ENCODE measurements around the gene FAM120B.

DNA sequence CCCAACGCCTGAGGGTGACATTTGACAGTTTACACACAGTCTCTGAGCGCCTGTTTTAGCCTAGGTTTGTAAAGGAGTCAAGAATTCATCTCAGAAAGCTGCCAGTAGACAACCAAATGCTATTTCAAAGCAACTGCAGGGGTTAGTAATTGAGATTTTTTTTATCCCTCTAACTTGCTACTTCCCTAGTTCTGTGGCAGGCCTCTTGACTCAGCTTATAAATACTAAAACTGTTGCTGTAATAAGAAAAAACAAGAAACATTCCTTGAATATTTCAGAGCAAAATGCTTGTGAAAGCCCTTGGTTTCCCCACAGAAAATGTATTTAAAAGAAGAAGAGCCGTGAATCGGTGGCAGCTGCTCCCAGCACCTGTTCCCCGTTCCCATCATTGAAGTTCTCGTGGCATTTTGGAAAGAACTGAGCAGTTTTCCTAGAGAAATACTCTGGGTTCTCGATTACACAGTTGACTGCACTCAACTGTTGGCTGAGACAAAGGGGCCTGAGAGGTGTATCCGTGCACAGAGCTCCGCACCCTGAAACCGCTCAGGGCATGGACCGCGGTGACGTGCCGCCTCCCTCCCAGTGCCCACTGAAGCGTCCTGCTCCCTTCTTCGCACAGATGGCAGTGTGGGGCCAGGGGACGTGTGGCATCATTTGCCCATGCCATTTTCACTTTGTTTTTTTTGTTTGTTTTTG, 36.6 kb upstream of the FAM120B start:
- TF ChIP-seq, protein P1, sequence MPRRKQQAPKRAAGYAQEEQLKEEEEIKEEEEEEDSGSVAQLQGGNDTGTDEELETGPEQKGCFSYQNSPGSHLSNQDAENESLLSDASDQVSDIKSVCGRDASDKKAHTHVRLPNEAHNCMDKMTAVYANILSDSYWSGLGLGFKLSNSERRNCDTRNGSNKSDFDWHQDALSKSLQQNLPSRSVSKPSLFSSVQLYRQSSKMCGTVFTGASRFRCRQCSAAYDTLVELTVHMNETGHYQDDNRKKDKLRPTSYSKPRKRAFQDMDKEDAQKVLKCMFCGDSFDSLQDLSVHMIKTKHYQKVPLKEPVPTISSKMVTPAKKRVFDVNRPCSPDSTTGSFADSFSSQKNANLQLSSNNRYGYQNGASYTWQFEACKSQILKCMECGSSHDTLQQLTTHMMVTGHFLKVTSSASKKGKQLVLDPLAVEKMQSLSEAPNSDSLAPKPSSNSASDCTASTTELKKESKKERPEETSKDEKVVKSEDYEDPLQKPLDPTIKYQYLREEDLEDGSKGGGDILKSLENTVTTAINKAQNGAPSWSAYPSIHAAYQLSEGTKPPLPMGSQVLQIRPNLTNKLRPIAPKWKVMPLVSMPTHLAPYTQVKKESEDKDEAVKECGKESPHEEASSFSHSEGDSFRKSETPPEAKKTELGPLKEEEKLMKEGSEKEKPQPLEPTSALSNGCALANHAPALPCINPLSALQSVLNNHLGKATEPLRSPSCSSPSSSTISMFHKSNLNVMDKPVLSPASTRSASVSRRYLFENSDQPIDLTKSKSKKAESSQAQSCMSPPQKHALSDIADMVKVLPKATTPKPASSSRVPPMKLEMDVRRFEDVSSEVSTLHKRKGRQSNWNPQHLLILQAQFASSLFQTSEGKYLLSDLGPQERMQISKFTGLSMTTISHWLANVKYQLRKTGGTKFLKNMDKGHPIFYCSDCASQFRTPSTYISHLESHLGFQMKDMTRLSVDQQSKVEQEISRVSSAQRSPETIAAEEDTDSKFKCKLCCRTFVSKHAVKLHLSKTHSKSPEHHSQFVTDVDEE (CRISPR knock-in tag; IDR thresholded peaks at IDR 0.05): no peak
- TF ChIP-seq ISL1 (CRISPR knock-in tag; IDR thresholded peaks at IDR 0.05) (no peak), PATZ1 (CRISPR knock-in tag; IDR thresholded peaks at IDR 0.05; ENCODE audit: borderline replicate concordance) (no peak), ZNF565 (CRISPR knock-in tag; conservative IDR thresholded peaks at IDR 0.05; ENCODE audit: low read depth) (no peak), OSR1 (CRISPR knock-in tag; IDR thresholded peaks at IDR 0.05) (no peak), ZFP3 (CRISPR knock-in tag; IDR thresholded peaks at IDR 0.05) (no peak), RARB (CRISPR knock-in tag; IDR thresholded peaks at IDR 0.05) (no peak)
